A549 (cell line): ENCODE measurements around the gene LIN28A. TPM values are rescaled to one million over a fixed set of nuclear protein-coding genes. Genes with fewer than 3 reads are reported as not detected.
"Not testable (repeated sequence)": the region's sequence is repeated elsewhere in the genome, so short reads cannot be mapped to it uniquely, and the experiment has no call there.

ENCODE experiments used
- ATAC-seq, 2 experiments: fragments of 200-7000 bp in 1 of 2; fragments of >200 bp in 1 of 2; cut with Nextera tagmentation in 1 of 2; cut with Tn5 transposase in 1 of 2; 3 replicates each; pipeline versions ENCODE4 v1.8.0 to v1.9.1; 2018 to 2020; ENCODE audit warnings: mild to moderate bottlenecking in 1 of 2, moderate library complexity in 1 of 2
- CTCF ChIA-PET: fragments of 300-600 bp; sonication (Branson Sonifier 250); formaldehyde crosslinking; extraction: SDS; loops from one replicate; lab custom pipeline; 2021; ENCODE audit warnings: antibody characterized with exemption, inconsistent platforms; lab: Yijun Ruan, JAX
- POLR2A ChIA-PET: fragments of 350-600 bp; formaldehyde crosslinking; extraction: SDS; loops from one replicate; lab custom pipeline; 2021; ENCODE audit warnings: antibody characterized with exemption, inconsistent platforms; lab: Yijun Ruan, JAX
- DNase-seq, 2 experiments: peaks; one replicate each; pipeline versions ENCODE4 v3.0.0 to v3.0.0-alpha.2; 2011 to 2016; ENCODE audit warnings: low read depth in 1 of 2, low spot score in 1 of 2
- FAIRE-seq: peaks from 2 replicates; lab custom pipeline; 2011; peaks lifted over from hg19 to GRCh38; lab: Jason Lieb, UNC
- H3K27ac ChIP-seq, 2 experiments: fragments of >200 bp; sonication (Bioruptor Twin); formaldehyde crosslinking; 3 replicates each; pipeline ENCODE4 v1.5.1; 2016 to 2017
- H3K4me1 ChIP-seq: fragments of >200 bp; sonication (Bioruptor Twin); formaldehyde crosslinking; 3 replicates; pipeline ENCODE4 v1.6.1; 2016
- H3K4me2 ChIP-seq: fragments of >200 bp; sonication (Bioruptor Twin); formaldehyde crosslinking; 3 replicates; pipeline ENCODE4 v1.6.1; 2016
- H3K4me3 ChIP-seq: fragments of >200 bp; sonication (Bioruptor Twin); formaldehyde crosslinking; 3 replicates; pipeline ENCODE4 v1.5.1; 2016
- H3K9me3 ChIP-seq: fragments of >200 bp; sonication (Bioruptor Twin); formaldehyde crosslinking; 3 replicates; pipeline ENCODE4 v1.6.1; 2016
- CBX8 ChIP-seq: fragments of 200-600 bp; sonication (generic); IDR thresholded peaks from 2 replicates; pipeline ENCODE4 v1.6.1; 2016
- FOSL2 ChIP-seq, 2 experiments: fragments of 450-650 bp in 1 of 2; fragments of >200 bp in 1 of 2; sonication (Bioruptor Twin) in 1 of 2; formaldehyde crosslinking; IDR thresholded peaks; 2 replicates each; pipeline versions ENCODE4 v1.5.0 to v1.6.1; 2016 to 2020; ENCODE audit warnings: mild to moderate bottlenecking in 1 of 2, moderate library complexity in 1 of 2
- HEYL ChIP-seq: fragments of 250-450 bp; sonication (Bioruptor Pico); IDR thresholded peaks from 2 replicates; pipeline ENCODE4 v1.8.0; 2021; ENCODE audit warnings: mild to moderate bottlenecking, moderate library complexity
- HOXB5 ChIP-seq: fragments of 250-450 bp; sonication (Bioruptor Pico); IDR thresholded peaks from 2 replicates; pipeline ENCODE4 v1.5.0; 2020; ENCODE audit warnings: mild to moderate bottlenecking, moderate library complexity
- NR3C1 ChIP-seq: fragments of >200 bp; sonication (Bioruptor Twin); formaldehyde crosslinking; IDR thresholded peaks from 3 replicates; pipeline ENCODE4 v1.6.1; 2017
- PBX3 ChIP-seq: IDR thresholded peaks from 2 replicates; pipeline ENCODE4 v1.6.1; 2012
- RARB ChIP-seq: fragments of 250-450 bp; sonication (Bioruptor Pico); IDR thresholded peaks from 2 replicates; pipeline ENCODE4 v1.8.0; 2021; ENCODE audit warnings: mild to moderate bottlenecking, moderate library complexity
- TP53 ChIP-seq: fragments of 250-450 bp; sonication (Bioruptor Pico); IDR thresholded peaks from 2 replicates; pipeline ENCODE4 v1.5.0; 2021; ENCODE audit warnings: mild to moderate bottlenecking, moderate library complexity
- ZC3H11A ChIP-seq: fragments of 450-650 bp; IDR thresholded peaks from 2 replicates; pipeline ENCODE4 v1.6.1; 2014; ENCODE audit warnings: antibody characterized with exemption, mild to moderate bottlenecking
- ZNF302 ChIP-seq: fragments of 250-450 bp; sonication (Bioruptor Pico); IDR thresholded peaks from 2 replicates; pipeline ENCODE4 v1.9.0; 2021; ENCODE audit warnings: inconsistent platforms, mild to moderate bottlenecking, moderate library complexity
- WGBS: methylation state at CpG from one replicate; pipeline ENCODE4 v1.1.6; 2017; ENCODE audit errors: missing lambda C conversion rate; 5-methylcytosine and 5-hydroxymethylcytosine counted together
- polyA plus RNA-seq, 4 experiments: library from polyadenylated mRNA; depleted of rRNA in 3 of 4; stranded (reverse); fragments of >200 nt; fragmentation: RNase III in 1 of 4; extraction: RNeasy Plus Mini Kit Qiagen cat#74134 plus additional on column Dnase treatment in 1 of 4; gene quantifications; 2 replicates in 3 of 4; 3 replicates in 1 of 4; pipeline ENCODE4 v1.2.3, GENCODE V29; 2011 to 2017
- TF ChIP-seq, protein P1 (sequence below): fragments of >200 bp; sonication (Bioruptor Twin); formaldehyde crosslinking; IDR thresholded peaks from 3 replicates; pipeline ENCODE4 v1.5.1; 2016
- TF ChIP-seq, protein P2 (sequence below): fragments of 450-650 bp; IDR thresholded peaks from 2 replicates; pipeline ENCODE4 v1.6.1; 2014; ENCODE audit warnings: antibody characterized with exemption

Gene LIN28A
- polyA plus RNA-seq, 2 of the 4 experiments (the other 2 are of a cell fraction) = 0.03 to 0.04 TPM

- TF ChIP-seq NR3C1 (no peak), ZNF302 (CRISPR knock-in tag) (no peak), HEYL (CRISPR knock-in tag) (no peak), CBX8 (no peak), PBX3 (no peak), HOXB5 (no peak)
- TF ChIP-seq, protein P1, sequence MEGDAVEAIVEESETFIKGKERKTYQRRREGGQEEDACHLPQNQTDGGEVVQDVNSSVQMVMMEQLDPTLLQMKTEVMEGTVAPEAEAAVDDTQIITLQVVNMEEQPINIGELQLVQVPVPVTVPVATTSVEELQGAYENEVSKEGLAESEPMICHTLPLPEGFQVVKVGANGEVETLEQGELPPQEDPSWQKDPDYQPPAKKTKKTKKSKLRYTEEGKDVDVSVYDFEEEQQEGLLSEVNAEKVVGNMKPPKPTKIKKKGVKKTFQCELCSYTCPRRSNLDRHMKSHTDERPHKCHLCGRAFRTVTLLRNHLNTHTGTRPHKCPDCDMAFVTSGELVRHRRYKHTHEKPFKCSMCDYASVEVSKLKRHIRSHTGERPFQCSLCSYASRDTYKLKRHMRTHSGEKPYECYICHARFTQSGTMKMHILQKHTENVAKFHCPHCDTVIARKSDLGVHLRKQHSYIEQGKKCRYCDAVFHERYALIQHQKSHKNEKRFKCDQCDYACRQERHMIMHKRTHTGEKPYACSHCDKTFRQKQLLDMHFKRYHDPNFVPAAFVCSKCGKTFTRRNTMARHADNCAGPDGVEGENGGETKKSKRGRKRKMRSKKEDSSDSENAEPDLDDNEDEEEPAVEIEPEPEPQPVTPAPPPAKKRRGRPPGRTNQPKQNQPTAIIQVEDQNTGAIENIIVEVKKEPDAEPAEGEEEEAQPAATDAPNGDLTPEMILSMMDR = no peak
- TF ChIP-seq, all 56 proteins: peak for 0
These were observed 39.8 kb upstream of the LIN28A start (continued) for GRCh38 chr1:26370591-26371382.

- POLR2A ChIA-PET = no interaction called here
- H3K27ac ChIP-seq = no peak overlapping the region
- CTCF ChIA-PET = interaction anchor here (0.9 to 8.1 kb wide), 3 partner anchors 9 to 87 kb away, joined by 3 to 85 read pairs (median 3); no protein-coding TSS in a partner anchor
- peaks cover 8% of the 10 kb centered on the region; the same call in 1 of the 3 replicates for H3K4me1 ChIP-seq
- FAIRE-seq (no peak), DNase-seq (no peak), ATAC-seq (peak in 1 of 2 experiments; percentile 50; a peak in 2 of 6 replicates)
- H3K4me3 ChIP-seq = no peak overlapping the region
- TF ChIP-seq TP53 (no peak), FOSL2 (IDR thresholded peaks at IDR 0.05) (no peak), FOSL2 (CRISPR knock-in tag; IDR thresholded peaks at IDR 0.05) (0 out of 2 replicates have a peak, but pooled peaks have one; percentile 11)
- no peaks in the 10 kb centered on the region for H3K9me3 ChIP-seq
- no peak overlapping the region for H3K4me2 ChIP-seq
- 64% methylated on average over 5 of the region's 5 CpGs for WGBS
These were observed 38.6 kb upstream of the LIN28A start for GRCh38 chr1:26372039-26372438.

DNA sequence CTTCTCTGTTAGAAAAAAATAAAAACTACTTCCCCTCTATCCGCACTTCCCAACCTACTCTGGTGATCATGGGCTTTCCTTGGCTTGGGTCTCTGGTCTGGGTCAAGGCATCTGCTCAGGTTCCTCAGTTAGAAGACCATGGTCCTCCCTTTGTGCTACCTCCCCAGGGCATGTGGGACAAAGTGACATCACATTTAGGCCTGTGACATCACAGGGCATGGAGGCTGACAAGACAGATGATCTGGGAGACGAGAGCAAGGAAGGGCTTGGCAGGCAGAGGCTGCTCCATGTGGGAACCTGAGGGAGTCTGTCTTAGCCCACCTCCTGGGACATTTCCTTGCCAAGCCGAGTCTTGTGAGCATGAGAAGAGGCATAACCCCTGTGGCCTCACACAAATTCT, 38.0 kb upstream of the LIN28A start, which contains the start of gene ZNF683:
Gene ZNF683 (minus strand): TSS at position 140 of the 400 bp plus-strand sequence. CDS start 4,179 bp downstream, outside the sequence.
- H3K9me3 ChIP-seq, FAIRE-seq, H3K27ac ChIP-seq, ATAC-seq, DNase-seq, H3K4me3 ChIP-seq, POLR2A ChIA-PET, H3K4me2 ChIP-seq: not testable (repeated sequence)
- CTCF ChIA-PET = interaction anchor here (4.3 to 8.1 kb wide), 2 partner anchors 9 to 18 kb away, joined by 15 to 85 read pairs; no protein-coding TSS in a partner anchor
- 71% methylated on average over 3 of the region's 3 CpGs for WGBS
- peaks cover 13% of the 10 kb centered on the region for H3K4me1 ChIP-seq

DNA sequence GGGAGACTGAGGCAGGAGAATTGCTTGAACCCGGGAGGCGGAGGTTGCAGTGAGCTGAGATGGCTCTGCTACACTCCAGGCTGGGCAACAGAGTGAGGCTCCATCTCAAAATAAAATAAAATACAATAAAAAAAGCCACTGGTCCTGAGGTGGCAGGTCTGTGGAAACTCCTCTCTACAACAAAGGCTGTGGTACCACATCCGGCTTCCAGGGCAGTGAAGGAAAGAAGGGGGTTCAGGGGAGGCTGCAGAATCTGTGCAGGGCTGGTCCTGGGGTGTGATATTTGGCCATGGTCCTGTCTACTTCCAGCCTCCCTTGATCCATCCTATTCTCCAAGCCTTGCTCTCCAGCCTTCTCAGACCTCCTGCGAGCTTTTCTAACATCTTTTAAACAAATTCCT, 37.3 kb upstream of the LIN28A start:
- no peak for FAIRE-seq

More for the DNA sequence above, 37.3 kb upstream of the LIN28A start:
- Histone ChIP-seq H3K4me3 (no peak overlapping the region), H3K27ac (no peak overlapping the region), H3K4me2 (no peak overlapping the region), H3K4me1 (peaks cover 17% of the 10 kb centered on the region), H3K9me3 (no peaks in the 10 kb centered on the region)
- 63% methylated on average over 4 of the region's 4 CpGs for WGBS
- ATAC-seq (no peak), DNase-seq (no peak)
- TF ChIP-seq ZC3H11A (no peak), RARB (no peak), NR3C1 (no peak)
- TF ChIP-seq, protein P2, sequence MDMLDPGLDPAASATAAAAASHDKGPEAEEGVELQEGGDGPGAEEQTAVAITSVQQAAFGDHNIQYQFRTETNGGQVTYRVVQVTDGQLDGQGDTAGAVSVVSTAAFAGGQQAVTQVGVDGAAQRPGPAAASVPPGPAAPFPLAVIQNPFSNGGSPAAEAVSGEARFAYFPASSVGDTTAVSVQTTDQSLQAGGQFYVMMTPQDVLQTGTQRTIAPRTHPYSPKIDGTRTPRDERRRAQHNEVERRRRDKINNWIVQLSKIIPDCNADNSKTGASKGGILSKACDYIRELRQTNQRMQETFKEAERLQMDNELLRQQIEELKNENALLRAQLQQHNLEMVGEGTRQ = no peak
- POLR2A ChIA-PET = no interaction called here
- CTCF ChIA-PET = interaction anchor here (0.5 to 8.1 kb wide), 6 partner anchors 10 to 139 kb away, joined by 3 to 85 read pairs (median 4); partner anchors contain the start of gene CEP85
